GM19468 (cell line): Measurements from ENCODE around the gene MAPRE3.

Source experiments
- ATAC-seq: cut with Tn5 transposase; IDR thresholded peaks from one replicate; pipeline ENCODE4 v1.9.1; 2021; ENCODE audit warnings: mild to moderate bottlenecking, moderate library complexity, moderate number of reproducible peaks; ENCODE audit not compliant: unreplicated experiment; ENCODE audit errors: extremely low read depth

MAPRE3 gene

GRCh38 chr2:27007416-27008374, 37.3 kb downstream of the MAPRE3 start:
- ATAC-seq, result no peak

GRCh38 chr2:27008678-27009077, 38.2 kb downstream of the MAPRE3 start:
- ATAC-seq, result no peak

- ATAC-seq, result no peak
These were observed 38.6 kb downstream of the MAPRE3 start for GRCh38 chr2:27009083-27009482.

GRCh38 chr2:27009716-27010115, 39.3 kb downstream of the MAPRE3 start:
- no peak for ATAC-seq

GRCh38 chr2:27010139-27010538, 39.7 kb downstream of the MAPRE3 start:
- ATAC-seq, result no peak

- no peak for ATAC-seq
These were observed 43.3 kb downstream of the MAPRE3 start for GRCh38 chr2:27013738-27014137.

- no peak for ATAC-seq
These were observed 44.5 kb downstream of the MAPRE3 start for GRCh38 chr2:27014771-27015433.

- no peak for ATAC-seq
These were observed 46.4 kb downstream of the MAPRE3 start for GRCh38 chr2:27016801-27017325.

- no peak for ATAC-seq
These were observed 47.7 kb downstream of the MAPRE3 start for GRCh38 chr2:27018142-27018541.

- ATAC-seq, result no peak
These were observed 49.0 kb downstream of the MAPRE3 start for GRCh38 chr2:27019459-27019858.

GRCh38 chr2:27019931-27020855, 49.8 kb downstream of the MAPRE3 start:
- ATAC-seq, result no peak

- ATAC-seq, result no peak
These were observed 51.0 kb downstream of the MAPRE3 start for GRCh38 chr2:27021253-27022049.

- ATAC-seq, result no peak
These were observed 53.3 kb downstream of the MAPRE3 start for GRCh38 chr2:27023740-27024139.

- ATAC-seq, result no peak
These were observed 53.8 kb downstream of the MAPRE3 start for GRCh38 chr2:27024188-27024587.

GRCh38 chr2:27024812-27025211, 54.4 kb downstream of the MAPRE3 start:
- no peak for ATAC-seq

GRCh38 chr2:27025281-27025800, 54.9 kb downstream of the MAPRE3 start:
- ATAC-seq, result no peak

GRCh38 chr2:27025861-27026851, 55.7 kb downstream of the MAPRE3 start:
- ATAC-seq, result no peak

GRCh38 chr2:27027211-27027651, 56.8 kb downstream of the MAPRE3 start:
- no peak for ATAC-seq
